ENCODE results near the gene GNA12.

DNA sequence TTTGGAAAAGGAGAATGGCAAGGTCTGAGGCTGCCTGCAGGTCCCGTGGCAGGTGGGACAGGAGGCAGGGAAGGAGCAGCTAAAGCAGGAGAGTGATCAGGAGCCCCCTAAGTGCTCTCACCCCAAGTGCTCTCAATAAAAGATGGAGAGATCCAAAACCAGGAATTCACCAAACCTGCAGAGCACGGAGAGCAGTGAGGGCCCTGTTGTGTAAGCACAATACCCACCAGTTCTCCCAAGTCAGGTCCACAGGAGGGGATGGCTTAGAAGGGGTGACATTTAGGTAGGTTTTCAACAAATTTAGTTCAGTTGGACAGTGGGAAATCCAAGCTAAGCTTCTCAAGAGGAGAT lies 40.8 kb downstream of the GNA12 start:
- TF ChIP-seq, protein P1, sequence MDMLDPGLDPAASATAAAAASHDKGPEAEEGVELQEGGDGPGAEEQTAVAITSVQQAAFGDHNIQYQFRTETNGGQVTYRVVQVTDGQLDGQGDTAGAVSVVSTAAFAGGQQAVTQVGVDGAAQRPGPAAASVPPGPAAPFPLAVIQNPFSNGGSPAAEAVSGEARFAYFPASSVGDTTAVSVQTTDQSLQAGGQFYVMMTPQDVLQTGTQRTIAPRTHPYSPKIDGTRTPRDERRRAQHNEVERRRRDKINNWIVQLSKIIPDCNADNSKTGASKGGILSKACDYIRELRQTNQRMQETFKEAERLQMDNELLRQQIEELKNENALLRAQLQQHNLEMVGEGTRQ (IDR thresholded peaks at IDR 0.05; ENCODE audit: low read depth, low read length) = no peak
- TF ChIP-seq POLR2A (IDR thresholded peaks at IDR 0.05; ENCODE audit: low read depth, low read length) (no peak), CTCF (conservative IDR thresholded peaks at IDR 0.05; ENCODE audit: low read depth, low read length) (no peak), RCOR1 (IDR thresholded peaks at IDR 0.05; ENCODE audit: insufficient replicate concordance, low read length) (no peak), ELK1 (IDR thresholded peaks at IDR 0.05; ENCODE audit: borderline replicate concordance, low read depth, low read length) (no peak), RFX5 (IDR thresholded peaks at IDR 0.05; ENCODE audit: low read depth, low read length) (no peak), RAD21 (IDR thresholded peaks at IDR 0.05; ENCODE audit: low read length) (no peak)

Measured in IMR-90 (cell line).